ENCODE measurements around the gene PGM1. TPM values are rescaled to one million over a fixed set of nuclear protein-coding genes. Genes with fewer than 3 reads are reported as not detected.

PGM1 gene
- total RNA-seq, 1 donor from 2014 or later: 37.2 TPM

- ATAC-seq: no peak
Measured at GRCh38 chr1:63601061-63601460, 7.8 kb downstream of the PGM1 start.

GRCh38 chr1:63601463-63601862, 8.3 kb downstream of the PGM1 start:
- no peak for ATAC-seq

GRCh38 chr1:63601912-63602311, 8.7 kb downstream of the PGM1 start:
- no peak for ATAC-seq

GRCh38 chr1:63602629-63603028, 9.4 kb downstream of the PGM1 start:
- ATAC-seq: no peak

GRCh38 chr1:63603810-63604209, 10.6 kb downstream of the PGM1 start:
- ATAC-seq: no peak

GRCh38 chr1:63607322-63607721, 14.1 kb downstream of the PGM1 start:
- ATAC-seq: no peak

- ATAC-seq: no peak
Measured at GRCh38 chr1:63611231-63611630, 18.0 kb downstream of the PGM1 start.

- ATAC-seq: peak; percentile 42
Measured at GRCh38 chr1:63612564-63612963, 19.4 kb downstream of the PGM1 start.

GRCh38 chr1:63612971-63613370, 19.8 kb downstream of the PGM1 start:
- ATAC-seq: no peak

GRCh38 chr1:63615768-63616420, 22.7 kb downstream of the PGM1 start:
- peak; percentile 76 for ATAC-seq

- no peak for ATAC-seq
Measured at GRCh38 chr1:63617450-63617849, 24.2 kb downstream of the PGM1 start.

GRCh38 chr1:63618011-63618410, 24.8 kb downstream of the PGM1 start:
- ATAC-seq: no peak

GRCh38 chr1:63619558-63619957, 26.3 kb downstream of the PGM1 start:
- no peak for ATAC-seq

GRCh38 chr1:63620671-63621070, 27.5 kb downstream of the PGM1 start:
- no peak for ATAC-seq

- ATAC-seq: no peak
Measured at GRCh38 chr1:63621075-63621474, 27.9 kb downstream of the PGM1 start.

- peak; percentile 35 for ATAC-seq
Measured at GRCh38 chr1:63621698-63622097, 28.5 kb downstream of the PGM1 start.

GRCh38 chr1:63622849-63623566, 29.8 kb downstream of the PGM1 start:
- no peak for ATAC-seq

- ATAC-seq: no peak
Measured at GRCh38 chr1:63623952-63624351, 30.7 kb downstream of the PGM1 start.

- ATAC-seq: no peak
Measured at GRCh38 chr1:63624911-63625310, 31.7 kb downstream of the PGM1 start.

GRCh38 chr1:63626222-63626621, 33.0 kb downstream of the PGM1 start:
- no peak for ATAC-seq

- ATAC-seq: no peak
Measured at GRCh38 chr1:63628607-63629006, 35.4 kb downstream of the PGM1 start.

GRCh38 chr1:63630238-63630637, 37.0 kb downstream of the PGM1 start:
- peak; percentile 95 for ATAC-seq

- ATAC-seq: no peak
Measured at GRCh38 chr1:63630666-63631065, 37.5 kb downstream of the PGM1 start.

GRCh38 chr1:63632110-63632509, 38.9 kb downstream of the PGM1 start:
- ATAC-seq: no peak

- ATAC-seq: no peak
Measured at GRCh38 chr1:63633281-63633680, 40.1 kb downstream of the PGM1 start.
